ENCODE data around the gene GPX2. TPM values are rescaled to one million over a fixed set of nuclear protein-coding genes. Genes with fewer than 3 reads are reported as not detected.
A peak's percentile ranks its signal among the peaks of the same experiment; 100 is the strongest.

Gene GPX2
- total RNA-seq: not detected

DNA sequence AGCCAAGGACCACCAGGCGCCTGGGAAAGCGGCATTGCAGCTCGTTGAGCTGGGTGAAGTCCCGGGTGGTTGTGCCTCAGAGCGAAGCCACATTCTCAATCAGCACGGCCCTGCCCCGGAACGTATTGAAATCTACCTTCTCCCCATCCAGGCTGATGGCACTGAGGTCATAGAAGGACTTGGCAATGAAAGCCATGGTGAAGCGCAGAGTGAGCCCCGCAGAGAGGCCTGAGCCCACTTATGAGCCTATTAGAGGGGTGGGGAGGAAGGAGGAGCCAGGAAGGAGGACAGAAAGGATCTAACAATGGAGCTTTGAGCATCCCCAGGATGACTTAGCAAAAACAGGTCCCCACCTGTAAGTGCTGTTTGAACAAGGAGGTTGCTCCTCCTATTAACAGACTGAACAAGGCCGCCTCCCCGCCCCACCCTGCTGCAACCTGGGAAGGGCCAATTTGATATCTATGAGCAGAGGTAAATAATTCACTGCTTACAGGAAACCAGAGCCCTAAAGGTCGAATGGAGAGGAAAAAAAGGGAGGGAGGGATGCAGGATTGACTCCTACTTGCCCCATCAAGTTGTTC is at the start of gene GPX2:
Gene GPX2, minus strand, starts transcription at position 215 of the 581 bp plus-strand sequence. Its CDS starts 19 bp downstream, at position 196.
- DNase-seq: no peak

DNA sequence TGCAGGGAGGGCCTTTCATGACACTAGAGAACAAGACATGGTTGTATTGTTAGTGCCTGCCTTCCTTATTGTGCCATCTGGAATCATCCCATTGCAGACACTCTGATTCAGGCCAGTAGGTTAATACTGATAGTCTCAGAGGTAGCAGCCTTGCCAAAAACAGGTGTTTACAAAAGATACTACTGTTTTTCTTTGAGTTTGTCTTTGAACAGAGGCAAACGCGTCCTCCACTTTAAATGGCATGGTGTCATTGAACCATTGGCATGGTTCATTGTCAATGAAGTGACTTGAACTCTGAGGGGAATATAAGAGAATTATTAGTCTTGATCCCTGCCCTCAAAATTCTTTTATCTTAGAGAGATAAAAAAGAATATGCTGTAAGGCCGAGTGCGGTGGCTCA is 48.4 kb upstream of the GPX2 start:
- no peak for DNase-seq

DNA sequence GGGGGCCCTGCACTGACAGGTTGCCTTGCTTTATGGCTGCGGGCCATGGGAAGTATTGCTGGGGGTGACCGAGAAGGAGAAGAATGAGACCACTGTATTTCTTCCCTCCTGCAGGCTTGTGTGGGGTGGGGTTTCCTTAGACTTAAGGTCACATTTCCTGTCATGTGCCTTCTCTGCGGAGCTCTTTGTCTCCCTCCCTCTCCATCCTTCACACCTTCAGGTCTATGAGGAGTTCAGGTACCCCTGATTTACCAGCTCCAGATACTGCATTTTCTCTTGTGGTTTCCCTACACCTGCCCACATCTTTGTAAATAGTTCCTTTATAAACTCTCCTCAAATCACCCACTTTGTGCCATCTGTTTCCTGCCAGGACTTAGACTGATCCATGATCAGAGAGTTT is 47.8 kb upstream of the GPX2 start:
- no peak for DNase-seq

- DNase-seq: no peak
Measured at GRCh38 chr14:64987438-64987767, 44.9 kb upstream of the GPX2 start.

GRCh38 chr14:64986648-64987437 is 44.3 kb upstream of the GPX2 start, which contains the start of gene FNTB:
FNTB (plus strand) TSS chr14:64986895; CDS start chr14:64986954, 59 bp downstream.
- DNase-seq: peak; percentile 91

- no peak for DNase-seq
Measured at GRCh38 chr14:64983439-64984310, 41.1 kb upstream of the GPX2 start.

GRCh38 chr14:64979336-64980074 is 37.0 kb upstream of the GPX2 start:
- no peak for DNase-seq

- no peak for DNase-seq
Measured at GRCh38 chr14:64974563-64974962, 32.0 kb upstream of the GPX2 start.

DNA sequence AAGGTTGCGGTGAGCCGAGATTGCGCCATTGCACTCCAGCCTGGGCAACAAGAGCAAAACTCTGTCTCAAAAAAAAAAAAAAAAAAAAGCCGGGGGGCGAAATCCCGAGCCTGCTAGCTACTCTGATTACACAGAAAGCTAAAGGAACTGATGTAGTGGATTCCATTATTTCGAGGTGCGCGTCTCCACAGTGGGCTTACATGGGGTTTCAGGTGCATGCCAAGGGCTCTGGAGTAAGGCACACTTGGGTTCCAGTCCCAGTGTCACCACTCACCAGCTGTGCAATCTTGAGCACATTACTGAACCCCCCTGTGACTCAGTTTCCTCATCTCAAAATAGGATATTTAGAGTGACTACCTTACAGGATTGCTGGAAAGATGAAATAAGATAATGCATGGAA is 31.3 kb upstream of the GPX2 start:
- no peak for DNase-seq

DNA sequence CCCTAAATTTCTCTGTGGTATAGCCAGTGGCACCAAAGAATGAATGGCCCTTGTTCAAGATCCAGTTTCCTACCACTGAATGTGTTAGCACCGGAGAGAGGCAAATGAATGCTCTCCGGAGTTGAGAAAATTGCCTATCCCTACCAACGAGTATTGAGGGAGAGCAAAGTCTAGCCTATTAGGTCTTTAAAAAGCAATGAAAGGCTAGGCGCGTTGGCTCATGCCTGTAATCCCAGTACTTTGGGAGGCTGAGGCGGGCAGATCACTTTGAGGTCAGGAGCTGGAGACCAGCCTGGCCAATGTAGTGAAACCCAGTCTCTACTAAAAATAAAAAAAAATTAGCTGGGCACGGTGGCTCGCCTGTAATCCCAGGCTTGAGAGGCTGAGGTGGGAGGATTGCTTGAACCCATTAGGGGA is 30.5 kb upstream of the GPX2 start:
- DNase-seq: no peak

- DNase-seq: peak; percentile 21
Measured at GRCh38 chr14:64971943-64972791, 29.6 kb upstream of the GPX2 start, which contains the start of gene RAB15. RAB15 (minus strand) TSS chr14:64972336; CDS start chr14:64972076, 260 bp downstream.

DNA sequence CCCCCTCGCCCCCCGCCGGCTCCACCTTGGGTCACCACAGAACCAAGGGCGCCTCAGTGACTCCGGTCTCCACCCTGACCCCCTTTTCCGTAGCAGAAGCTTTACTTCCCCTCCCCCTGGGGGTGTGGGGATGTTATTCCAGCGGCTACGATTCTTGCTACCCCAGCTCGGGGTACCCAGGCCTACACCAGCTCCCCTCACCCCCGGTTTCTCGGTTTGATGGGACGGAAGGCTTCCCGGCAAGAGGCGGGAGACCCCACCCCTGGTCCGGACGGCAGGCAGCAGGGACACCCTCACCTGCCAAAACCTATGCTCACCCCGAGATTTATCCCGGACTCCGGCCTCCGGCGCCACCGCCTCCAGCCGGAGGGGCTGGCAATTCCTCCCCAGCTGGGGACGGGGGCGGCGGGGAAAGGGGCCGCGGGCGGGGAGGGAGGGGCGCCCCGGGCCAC is 29.0 kb upstream of the GPX2 start:
- no peak for DNase-seq

DNA sequence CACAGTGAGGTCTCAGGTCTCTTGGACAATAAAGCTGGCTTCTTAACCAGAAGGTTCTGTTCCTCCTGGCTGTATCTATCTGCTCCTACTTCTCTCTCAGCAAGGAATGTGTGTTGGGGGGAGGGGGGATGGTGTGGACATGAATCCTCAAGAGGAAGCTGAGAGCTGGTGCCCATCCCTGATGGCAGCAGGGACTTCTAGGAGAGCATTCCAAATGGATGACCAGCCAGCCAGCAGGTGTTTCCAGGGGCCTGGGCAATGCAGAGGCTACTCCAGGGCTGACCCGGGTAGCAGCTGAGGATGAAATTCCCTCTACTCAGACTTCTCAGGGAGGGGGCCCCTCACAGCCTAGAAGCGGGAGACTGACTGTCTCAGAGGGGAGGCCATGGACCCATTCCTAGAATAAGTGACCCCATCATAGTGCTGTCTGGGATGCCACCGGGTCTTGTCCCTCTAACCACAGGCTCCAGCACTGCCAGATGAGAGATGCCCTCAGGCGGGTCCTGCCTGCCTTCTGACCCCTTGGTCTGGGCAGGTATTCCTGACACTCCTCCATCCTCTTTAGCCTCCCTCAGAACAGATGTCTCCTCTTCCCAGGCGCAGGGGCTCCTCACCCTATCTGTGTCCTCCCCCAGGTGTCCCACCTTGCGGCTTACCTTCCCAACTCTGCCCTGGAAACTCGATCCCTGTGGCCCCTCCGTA is 28.4 kb upstream of the GPX2 start:
- no peak for DNase-seq

- DNase-seq: no peak
Measured at GRCh38 chr14:64970041-64970440, 27.5 kb upstream of the GPX2 start.

- DNase-seq: no peak
Measured at GRCh38 chr14:64968651-64969050, 26.1 kb upstream of the GPX2 start.

DNA sequence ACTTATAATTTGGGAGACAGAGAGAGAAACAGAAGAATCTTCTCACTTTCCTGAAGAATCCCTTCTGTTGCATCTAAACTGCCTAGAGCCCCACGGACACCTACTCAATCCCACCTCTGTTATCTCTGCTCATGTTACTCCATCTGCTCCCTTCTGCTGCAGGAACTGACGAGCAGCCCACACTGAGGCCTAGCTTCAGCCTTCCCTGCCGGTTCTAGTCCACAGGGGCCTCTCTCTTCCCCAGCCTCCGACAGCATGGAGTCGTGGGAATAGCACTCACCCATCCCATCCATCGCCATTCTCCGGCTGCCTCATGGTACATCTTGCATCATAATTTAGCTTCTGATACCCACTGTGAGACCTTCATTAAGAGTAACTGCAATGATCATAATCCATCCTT is 25.6 kb upstream of the GPX2 start:
- DNase-seq: no peak

DNA sequence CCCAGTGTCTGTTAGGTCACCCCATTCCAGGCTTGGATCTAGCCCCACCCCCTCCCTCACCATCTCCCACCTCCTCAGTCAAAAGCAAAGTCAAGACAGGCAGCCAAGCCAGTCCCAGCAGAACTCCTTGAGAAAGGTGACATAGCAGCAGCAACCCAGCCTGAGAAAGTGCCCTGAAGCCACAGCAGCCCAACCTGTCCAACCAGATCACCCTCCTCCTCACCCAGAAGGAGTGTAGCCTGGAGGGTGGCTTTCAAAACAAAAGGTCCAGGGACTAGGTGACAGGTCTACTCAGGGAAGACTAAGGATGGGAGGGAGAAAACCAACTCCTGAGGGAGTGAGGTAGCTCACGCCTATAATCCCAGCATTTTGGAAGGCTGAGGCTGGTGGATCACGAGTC is 24.4 kb upstream of the GPX2 start:
- no peak for DNase-seq

DNA sequence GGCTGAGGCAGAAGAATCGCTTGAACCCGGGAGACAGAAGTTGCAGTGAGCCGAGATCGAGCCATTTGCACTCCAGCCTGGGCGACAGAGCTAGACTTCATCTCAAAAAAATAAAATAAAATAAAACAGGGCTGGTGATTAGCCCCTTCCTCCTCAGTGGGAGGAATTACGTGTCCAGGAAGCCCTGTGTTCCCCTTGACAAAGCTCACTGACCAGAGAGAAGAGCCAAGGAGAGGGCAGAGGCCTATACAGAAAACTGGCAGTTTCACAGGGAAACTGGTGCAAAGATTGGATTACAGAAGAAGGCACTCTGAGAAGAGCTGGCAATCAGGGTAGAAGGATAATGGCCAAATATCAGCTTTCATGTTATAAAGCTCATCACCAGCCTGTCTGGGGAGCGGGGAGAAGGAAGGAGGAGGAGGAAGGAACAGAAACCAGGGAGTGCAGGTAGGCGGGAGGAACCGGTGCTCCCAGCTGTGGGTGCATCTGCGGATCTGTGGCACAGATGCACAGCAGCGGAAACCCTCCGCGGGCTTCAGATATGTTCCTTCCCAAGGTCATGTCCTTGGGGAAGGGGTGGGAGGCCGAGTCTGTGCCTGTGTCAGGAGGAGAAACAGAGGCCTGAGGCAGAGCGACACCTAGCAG is 22.9 kb upstream of the GPX2 start:
- no peak for DNase-seq

GRCh38 chr14:64963611-64964010 is 21.1 kb upstream of the GPX2 start:
- DNase-seq: no peak

GRCh38 chr14:64960762-64961276 is 18.3 kb upstream of the GPX2 start:
- DNase-seq: no peak

Measured in effector CD4-positive, alpha-beta T cell (primary cell).